Measurements from ENCODE around the gene KIAA0513. TPM values are rescaled to one million over a fixed set of nuclear protein-coding genes. Genes with fewer than 3 reads are reported as not detected.

KIAA0513 gene
- total RNA-seq, 1 experiment from 2014 or later, result 7.8 TPM

- Mint-ChIP-seq H3K4me3 (no peak overlapping the region), H3K9me3 (no peaks in the 10 kb centered on the region), H3K27ac (no peak overlapping the region), H3K27me3 (ENCODE audit: low read depth) (peaks cover 28% of the 10 kb centered on the region), H3K4me1 (peaks cover 16% of the 10 kb centered on the region), H3K36me3 (peaks cover 10% of the 10 kb centered on the region)
- POLR2A ChIA-PET, result no interaction called here
- TF ChIP-seq FOXP1 (CRISPR knock-in tag; IDR thresholded peaks at IDR 0.05; ENCODE audit: borderline replicate concordance), result no peak
- TF ChIP-seq ELF4 (CRISPR knock-in tag; IDR thresholded peaks at IDR 0.05; ENCODE audit: low read depth), result no peak
- no peak for TF ChIP-seq NR3C1 (CRISPR knock-in tag; conservative IDR thresholded peaks at IDR 0.05; ENCODE audit: low read depth)
- no peak for TF ChIP-seq ETV6 (CRISPR knock-in tag; IDR thresholded peaks at IDR 0.05)
- no peak for TF ChIP-seq PREB (CRISPR knock-in tag; IDR thresholded peaks at IDR 0.05; ENCODE audit: borderline replicate concordance)
- no peak for TF ChIP-seq NR1H2 (CRISPR knock-in tag; IDR thresholded peaks at IDR 0.05)
- TF ChIP-seq ZNF671 (CRISPR knock-in tag; IDR thresholded peaks at IDR 0.05), result no peak
- CTCF ChIA-PET, result no interaction called here
- no peak for DNase-seq (ENCODE audit: low spot score)
- no peak for ATAC-seq
These were observed 46.8 kb downstream of the KIAA0513 start for GRCh38 chr16:85074225-85074914.

DNA sequence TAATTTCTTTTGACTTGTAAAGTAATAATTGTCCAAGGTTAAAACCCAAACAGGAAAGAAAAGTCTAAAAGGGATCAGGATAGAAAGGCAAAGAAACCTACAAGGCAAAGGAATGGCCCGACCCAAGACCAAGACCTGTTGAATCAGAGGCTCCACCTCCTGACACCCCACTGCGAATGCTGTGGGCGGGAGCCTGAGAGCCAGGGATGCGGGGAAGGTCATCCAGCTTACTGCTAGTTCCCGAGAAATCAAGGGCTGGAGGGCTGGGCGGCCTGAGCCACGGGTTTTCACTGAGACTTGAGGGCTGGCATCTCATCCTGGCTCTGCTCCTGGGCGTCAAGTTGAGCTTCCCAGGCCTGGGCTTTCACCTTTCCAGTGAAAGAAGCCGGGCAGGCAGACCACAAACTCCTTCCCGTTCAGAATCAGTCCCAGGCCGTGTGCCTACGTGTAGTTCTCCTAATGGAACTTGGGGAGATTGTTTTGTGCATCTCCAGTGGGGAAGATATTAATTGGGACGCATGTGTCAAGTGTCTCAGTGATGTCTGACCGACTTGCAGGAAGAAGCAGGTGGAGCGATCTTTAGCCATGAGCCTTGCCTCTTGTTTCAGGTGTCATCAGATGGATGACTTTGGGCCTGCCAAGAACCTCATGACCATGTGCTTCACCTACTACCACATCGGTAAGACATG, 47.8 kb downstream of the KIAA0513 start:
- Mint-ChIP-seq H3K4me3 (no peak overlapping the region), H3K4me1 (peaks cover 16% of the 10 kb centered on the region), H3K27me3 (ENCODE audit: low read depth) (peaks cover 36% of the 10 kb centered on the region), H3K27ac (no peak overlapping the region), H3K9me3 (no peaks in the 10 kb centered on the region), H3K36me3 (peaks cover 13% of the 10 kb centered on the region)
- ATAC-seq (peak; percentile 91), DNase-seq (ENCODE audit: low spot score) (peak; percentile 87)
- CTCF ChIA-PET, result interaction anchor here (1.0 to 3.6 kb wide), 5 partner anchors 8 to 48 kb away, joined by 4 to 23 read pairs (median 8); partner anchors contain the start of gene KIAA0513
- 0 out of 2 replicates have a peak, but pooled peaks have one; percentile 15 for TF ChIP-seq FOXP1 (CRISPR knock-in tag; IDR thresholded peaks at IDR 0.05; ENCODE audit: borderline replicate concordance)
- TF ChIP-seq, protein P1, sequence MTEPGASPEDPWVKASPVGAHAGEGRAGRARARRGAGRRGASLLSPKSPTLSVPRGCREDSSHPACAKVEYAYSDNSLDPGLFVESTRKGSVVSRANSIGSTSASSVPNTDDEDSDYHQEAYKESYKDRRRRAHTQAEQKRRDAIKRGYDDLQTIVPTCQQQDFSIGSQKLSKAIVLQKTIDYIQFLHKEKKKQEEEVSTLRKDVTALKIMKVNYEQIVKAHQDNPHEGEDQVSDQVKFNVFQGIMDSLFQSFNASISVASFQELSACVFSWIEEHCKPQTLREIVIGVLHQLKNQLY (CRISPR knock-in tag; IDR thresholded peaks at IDR 0.05), result no peak
- POLR2A ChIA-PET, result no interaction called here

DNA sequence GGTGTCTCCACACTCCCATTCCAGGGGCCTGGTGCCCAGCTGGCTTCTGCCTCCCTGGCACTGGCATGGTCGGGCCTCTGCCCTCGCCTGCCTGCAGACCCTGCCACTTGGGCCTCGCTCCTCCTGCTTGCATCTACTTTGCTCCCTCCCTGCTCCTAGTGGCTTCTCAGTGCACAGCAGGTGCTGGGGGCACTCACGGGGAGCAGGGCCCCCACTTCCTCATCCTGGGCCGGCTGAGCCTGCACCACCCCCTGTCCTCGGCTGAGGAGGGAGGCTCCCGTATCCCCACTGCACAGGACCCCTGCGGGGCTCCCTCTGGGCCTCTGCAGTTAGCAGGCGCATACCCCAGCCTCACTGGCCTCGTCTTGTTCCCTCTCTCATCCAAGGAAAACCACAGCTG, 49.4 kb downstream of the KIAA0513 start:
- peaks cover 13% of the 10 kb centered on the region for H3K36me3 Mint-ChIP-seq
- POLR2A ChIA-PET, result no interaction called here
- H3K4me1 Mint-ChIP-seq, result peaks cover 29% of the 10 kb centered on the region
- peaks cover 50% of the 10 kb centered on the region for H3K27me3 Mint-ChIP-seq (ENCODE audit: low read depth)
- TF ChIP-seq ZBTB21 (CRISPR knock-in tag; IDR thresholded peaks at IDR 0.05; ENCODE audit: borderline replicate concordance), result no peak
- no peak for TF ChIP-seq MYBL2 (CRISPR knock-in tag; IDR thresholded peaks at IDR 0.05)
- TF ChIP-seq HMGXB4 (CRISPR knock-in tag; IDR thresholded peaks at IDR 0.05), result no peak
- TF ChIP-seq NR2C2 (CRISPR knock-in tag; IDR thresholded peaks at IDR 0.05), result no peak
- TF ChIP-seq JUN (CRISPR knock-in tag; IDR thresholded peaks at IDR 0.05), result no peak
- TF ChIP-seq ZNF423 (CRISPR knock-in tag; IDR thresholded peaks at IDR 0.05), result 0 out of 2 replicates have a peak, but pooled peaks have one; percentile 22
- no peak overlapping the region for H3K4me3 Mint-ChIP-seq
- CTCF ChIA-PET, result interaction anchor here (0.8 to 3.6 kb wide), 4 partner anchors 10 to 20 kb away, joined by 3 to 23 read pairs (median 13); no protein-coding TSS in a partner anchor
- H3K9me3 Mint-ChIP-seq, result no peaks in the 10 kb centered on the region
- H3K27ac Mint-ChIP-seq, result no peak overlapping the region
- peak; percentile 29 for DNase-seq (ENCODE audit: low spot score)
- no peak for ATAC-seq

Data from WTC11 (cell line).